Panc1 (cell line): Measurements from ENCODE around the gene RPS17. TPM values are rescaled to one million over a fixed set of nuclear protein-coding genes. Genes with fewer than 3 reads are reported as not detected.

Experiments
- ATAC-seq: fragments of 200-7000 bp; cut with Tn5 transposase; 2 replicates; pipeline ENCODE4 v1.9.1; 2020; ENCODE audit warnings: mild to moderate bottlenecking, moderate library complexity
- BruUV-seq: library from RNA; stranded (reverse); fragments of 400-500 nt; replicated peaks from 2 replicates; lab custom pipeline; 2021; lab: Mats Ljungman, UMichigan
- CTCF ChIA-PET: fragments of 300-600 bp; sonication (Branson Sonifier 250); formaldehyde crosslinking; loops from one replicate; lab custom pipeline; 2022; ENCODE audit warnings: antibody characterized with exemption; lab: Charles Lee
- POLR2A ChIA-PET: fragments of 300-600 bp; sonication (Branson Sonifier 250); formaldehyde crosslinking; loops from one replicate; lab custom pipeline; 2022; ENCODE audit warnings: antibody characterized with exemption; lab: Charles Lee
- DNase-seq: peaks from one replicate; pipeline ENCODE4 v3.0.0-alpha.2; 2010; ENCODE audit warnings: low read depth, low spot score
- H3K27ac ChIP-seq: 2 replicates; pipeline ENCODE4 v1.5.1; 2011; ENCODE audit warnings: mild to moderate bottlenecking, low read length, inconsistent platforms
- H3K27me3 ChIP-seq: fragments of 200-500 bp; sonication (Bioruptor generic); 2 replicates; pipeline ENCODE4 v1.6.0; 2014; ENCODE audit warnings: low read length, inconsistent platforms; ENCODE audit not compliant: control insufficient read depth, insufficient read depth
- H3K36me3 ChIP-seq: fragments of 200-500 bp; sonication (Bioruptor generic); 2 replicates; pipeline ENCODE4 v1.5.1; 2014; ENCODE audit warnings: inconsistent platforms, mild to moderate bottlenecking, low read length, moderate library complexity; ENCODE audit not compliant: control insufficient read depth, insufficient read depth
- H3K4me1 ChIP-seq: 2 replicates; pipeline ENCODE4 v1.5.1; 2011; ENCODE audit warnings: inconsistent platforms, mild to moderate bottlenecking, low read length, moderate library complexity; ENCODE audit not compliant: control insufficient read depth, insufficient read depth
- H3K4me3 ChIP-seq, 2 experiments: 2 replicates each; pipeline ENCODE4 v1.5.1; 2011 to 2012; ENCODE audit warnings: low read depth in 2 of 2, low read length in 2 of 2, mild to moderate bottlenecking in 2 of 2, inconsistent platforms in 1 of 2, moderate library complexity in 1 of 2
- H3K9me3 ChIP-seq: fragments of 200-500 bp; sonication (Bioruptor generic); 2 replicates; pipeline ENCODE4 v1.5.1; 2014; ENCODE audit warnings: low read depth, mild to moderate bottlenecking, inconsistent platforms, low read length, moderate library complexity; ENCODE audit not compliant: control insufficient read depth, insufficient read depth
- POLR2AphosphoS5 ChIP-seq: IDR thresholded peaks from 2 replicates; pipeline ENCODE4 v1.6.1; 2012; ENCODE audit warnings: mild to moderate bottlenecking, low read depth, low read length, moderate library complexity
- SIN3A ChIP-seq: IDR thresholded peaks from 2 replicates; pipeline ENCODE4 v1.6.1; 2012; ENCODE audit warnings: low read depth, mild to moderate bottlenecking, low read length, moderate library complexity, borderline replicate concordance; ENCODE audit not compliant: insufficient read depth
- TCF7L2 ChIP-seq: IDR thresholded peaks from 2 replicates; pipeline ENCODE4 v1.6.1; 2011; ENCODE audit warnings: mild to moderate bottlenecking, low read depth, low read length, inconsistent platforms
- in situ Hi-C: cut with HindIII; loops from 2 replicates; pipeline ENCODE4 v1.10.0; 2016; ENCODE audit warnings: low sequenced_read_pairs, low pct_unique_long_range_greater_than_20kb
- intact Hi-C: fragments of 100-400 bp; cut with micrococcal nuclease; formaldehyde crosslinking; loops from one replicate; pipeline ENCODE4 v1.10.0; 2022; ENCODE audit not compliant: unreplicated experiment
- total RNA-seq: library from RNA; stranded (reverse); gene quantifications from one replicate; pipeline ENCODE4 v1.2.1, GENCODE V29; 2021; ENCODE audit not compliant: unreplicated experiment
- TF ChIP-seq, protein P1 (sequence below), 2 experiments: IDR thresholded peaks; 2 replicates each; pipeline ENCODE4 v1.6.1; 2011 to 2012; ENCODE audit warnings: low read depth in 2 of 2, control low read depth in 1 of 2, low read length in 1 of 2, mild to moderate bottlenecking in 1 of 2, moderate library complexity in 1 of 2; ENCODE audit not compliant: insufficient read depth in 1 of 2
- TF ChIP-seq, protein P2 (sequence below): fragments of 450-650 bp; IDR thresholded peaks from 2 replicates; pipeline ENCODE4 v1.5.1; 2017; ENCODE audit warnings: mild to moderate bottlenecking

Gene RPS17
- total RNA-seq, 1 experiment from 2014 or later = 1,598 TPM

DNA sequence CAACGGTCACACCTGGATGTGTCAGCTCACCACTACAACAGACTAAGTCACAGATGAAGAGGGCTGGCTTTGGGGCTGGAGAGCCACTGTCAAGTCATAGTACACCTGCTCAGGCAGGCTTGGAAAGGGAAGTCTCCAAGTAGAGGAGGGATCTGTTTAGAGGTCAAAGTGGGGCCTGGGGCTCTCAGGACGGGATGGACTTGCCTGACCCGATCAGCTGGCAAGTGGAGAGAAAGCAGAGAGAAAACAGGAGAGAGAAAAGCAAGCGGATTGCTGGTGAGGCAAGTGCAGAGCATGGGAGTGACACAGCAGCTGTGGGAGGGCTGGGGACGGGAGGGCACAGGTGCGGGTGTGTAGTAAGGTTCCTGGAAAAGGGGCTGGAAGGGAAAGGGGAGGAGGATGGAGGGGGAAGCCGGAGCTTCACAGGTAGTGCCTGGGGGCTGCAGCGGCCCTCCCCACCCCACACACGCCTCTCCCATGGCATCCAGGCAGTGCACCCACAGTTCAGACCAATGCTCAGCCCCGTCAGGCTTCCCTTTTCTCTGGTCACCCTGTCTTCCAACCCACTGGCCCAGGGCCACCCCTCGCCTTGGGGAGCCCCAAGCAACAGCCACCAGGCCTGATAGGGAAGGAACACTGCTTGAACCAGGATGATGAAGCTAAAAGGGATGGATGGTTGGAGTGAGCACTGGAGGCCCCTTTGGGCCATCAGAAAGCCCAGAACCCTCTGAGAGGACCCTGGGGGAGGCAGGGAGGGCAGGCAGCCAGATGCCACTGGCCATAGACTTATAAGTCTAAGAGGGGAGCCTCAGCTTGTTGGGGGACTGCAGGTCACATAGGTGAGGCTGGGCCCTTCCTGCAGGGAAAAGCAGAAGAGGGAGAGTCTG, 8.5 kb downstream of the RPS17 start:
- ATAC-seq = 0 out of 2 replicates have a peak, but pooled peaks have one; percentile 18
- no peak for DNase-seq
- peaks cover 5% of the 10 kb centered on the region for H3K36me3 ChIP-seq
- H3K4me3 ChIP-seq = no peak overlapping the region
- H3K27me3 ChIP-seq = no peaks in the 10 kb centered on the region
- peaks cover 7% of the 10 kb centered on the region for H3K4me1 ChIP-seq
- CTCF ChIA-PET = interaction anchor here (0.5 kb wide), 1 partner anchor 634 kb away, joined by 3 read pairs; no protein-coding TSS in a partner anchor
- TF ChIP-seq, protein P1, sequence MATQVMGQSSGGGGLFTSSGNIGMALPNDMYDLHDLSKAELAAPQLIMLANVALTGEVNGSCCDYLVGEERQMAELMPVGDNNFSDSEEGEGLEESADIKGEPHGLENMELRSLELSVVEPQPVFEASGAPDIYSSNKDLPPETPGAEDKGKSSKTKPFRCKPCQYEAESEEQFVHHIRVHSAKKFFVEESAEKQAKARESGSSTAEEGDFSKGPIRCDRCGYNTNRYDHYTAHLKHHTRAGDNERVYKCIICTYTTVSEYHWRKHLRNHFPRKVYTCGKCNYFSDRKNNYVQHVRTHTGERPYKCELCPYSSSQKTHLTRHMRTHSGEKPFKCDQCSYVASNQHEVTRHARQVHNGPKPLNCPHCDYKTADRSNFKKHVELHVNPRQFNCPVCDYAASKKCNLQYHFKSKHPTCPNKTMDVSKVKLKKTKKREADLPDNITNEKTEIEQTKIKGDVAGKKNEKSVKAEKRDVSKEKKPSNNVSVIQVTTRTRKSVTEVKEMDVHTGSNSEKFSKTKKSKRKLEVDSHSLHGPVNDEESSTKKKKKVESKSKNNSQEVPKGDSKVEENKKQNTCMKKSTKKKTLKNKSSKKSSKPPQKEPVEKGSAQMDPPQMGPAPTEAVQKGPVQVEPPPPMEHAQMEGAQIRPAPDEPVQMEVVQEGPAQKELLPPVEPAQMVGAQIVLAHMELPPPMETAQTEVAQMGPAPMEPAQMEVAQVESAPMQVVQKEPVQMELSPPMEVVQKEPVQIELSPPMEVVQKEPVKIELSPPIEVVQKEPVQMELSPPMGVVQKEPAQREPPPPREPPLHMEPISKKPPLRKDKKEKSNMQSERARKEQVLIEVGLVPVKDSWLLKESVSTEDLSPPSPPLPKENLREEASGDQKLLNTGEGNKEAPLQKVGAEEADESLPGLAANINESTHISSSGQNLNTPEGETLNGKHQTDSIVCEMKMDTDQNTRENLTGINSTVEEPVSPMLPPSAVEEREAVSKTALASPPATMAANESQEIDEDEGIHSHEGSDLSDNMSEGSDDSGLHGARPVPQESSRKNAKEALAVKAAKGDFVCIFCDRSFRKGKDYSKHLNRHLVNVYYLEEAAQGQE (IDR thresholded peaks at IDR 0.05; ENCODE audit: insufficient read depth in 1 of 2, low read depth in 2 of 2, low read length in 1 of 2) = no peak
- TF ChIP-seq, protein P2, sequence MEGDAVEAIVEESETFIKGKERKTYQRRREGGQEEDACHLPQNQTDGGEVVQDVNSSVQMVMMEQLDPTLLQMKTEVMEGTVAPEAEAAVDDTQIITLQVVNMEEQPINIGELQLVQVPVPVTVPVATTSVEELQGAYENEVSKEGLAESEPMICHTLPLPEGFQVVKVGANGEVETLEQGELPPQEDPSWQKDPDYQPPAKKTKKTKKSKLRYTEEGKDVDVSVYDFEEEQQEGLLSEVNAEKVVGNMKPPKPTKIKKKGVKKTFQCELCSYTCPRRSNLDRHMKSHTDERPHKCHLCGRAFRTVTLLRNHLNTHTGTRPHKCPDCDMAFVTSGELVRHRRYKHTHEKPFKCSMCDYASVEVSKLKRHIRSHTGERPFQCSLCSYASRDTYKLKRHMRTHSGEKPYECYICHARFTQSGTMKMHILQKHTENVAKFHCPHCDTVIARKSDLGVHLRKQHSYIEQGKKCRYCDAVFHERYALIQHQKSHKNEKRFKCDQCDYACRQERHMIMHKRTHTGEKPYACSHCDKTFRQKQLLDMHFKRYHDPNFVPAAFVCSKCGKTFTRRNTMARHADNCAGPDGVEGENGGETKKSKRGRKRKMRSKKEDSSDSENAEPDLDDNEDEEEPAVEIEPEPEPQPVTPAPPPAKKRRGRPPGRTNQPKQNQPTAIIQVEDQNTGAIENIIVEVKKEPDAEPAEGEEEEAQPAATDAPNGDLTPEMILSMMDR = no peak
- TF ChIP-seq TCF7L2 (no peak), SIN3A (no peak), POLR2AphosphoS5 (no peak)
- in situ Hi-C loops (no loop called here), intact Hi-C loops (no loop called here)
- POLR2A ChIA-PET = no interaction called here
- H3K27ac ChIP-seq = no peak overlapping the region
- no peaks in the 10 kb centered on the region for H3K9me3 ChIP-seq
- no TSS peak for BruUV-seq

DNA sequence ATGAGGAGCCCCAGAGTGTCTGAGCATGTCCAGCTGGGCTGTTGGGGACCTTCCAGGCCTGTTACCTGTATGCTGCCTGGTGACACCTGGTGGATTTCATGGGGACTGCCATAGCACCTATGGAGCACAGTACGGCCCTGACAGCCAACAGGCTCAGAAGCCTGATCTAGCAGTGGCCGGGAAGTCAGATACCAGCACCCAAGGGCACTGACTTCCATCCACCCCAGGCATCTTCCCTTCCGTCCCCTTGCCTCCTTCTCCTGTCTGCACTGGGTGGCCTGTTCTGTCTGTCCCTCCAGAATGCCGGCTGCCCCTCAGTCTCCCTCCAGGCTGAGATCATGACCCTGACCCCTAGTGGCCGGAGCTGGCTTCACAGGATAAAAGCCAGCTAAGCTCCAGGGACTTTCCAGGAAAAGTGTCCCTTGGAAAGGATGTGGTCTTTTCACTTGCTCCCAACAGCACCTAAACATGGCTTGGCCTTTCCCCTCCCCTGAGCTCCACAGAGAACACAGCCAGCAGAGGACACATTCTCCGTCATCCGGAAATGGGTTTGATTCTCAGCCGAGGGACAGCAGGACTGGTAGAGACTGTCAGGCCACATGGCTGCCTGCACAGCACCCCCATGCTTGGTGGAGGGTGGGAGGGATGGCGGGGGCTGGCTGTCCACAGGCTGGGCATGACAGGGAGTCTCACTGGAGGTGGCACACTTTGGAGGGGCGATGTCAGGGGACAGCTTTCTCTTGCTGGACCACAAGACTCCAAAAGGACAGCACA, 9.5 kb downstream of the RPS17 start:
- Histone ChIP-seq H3K36me3 (no peaks in the 10 kb centered on the region), H3K27me3 (no peaks in the 10 kb centered on the region), H3K4me3 (peak overlapping the region in 1 of 2 experiments; percentile 42; a peak in 2 of 4 replicates), H3K9me3 (no peaks in the 10 kb centered on the region), H3K27ac (peak overlapping the region; percentile 48; the same call in 1 of the 2 replicates), H3K4me1 (peaks cover 7% of the 10 kb centered on the region)
- DNase-seq (peak; percentile 69), ATAC-seq (peak; percentile 87)
- no TSS peak for BruUV-seq
- POLR2A ChIA-PET = interaction anchor here (0.7 kb wide), 1 partner anchor 169 kb away, joined by 3 read pairs; no protein-coding TSS in a partner anchor
- CTCF ChIA-PET = interaction anchor here (0.5 to 1.0 kb wide), 4 partner anchors 10 to 635 kb away, joined by 3 to 6 read pairs (median 4); partner anchors contain the start of gene RPS17
- TF ChIP-seq, protein P1 (IDR thresholded peaks at IDR 0.05; ENCODE audit: insufficient read depth in 1 of 2, low read depth in 2 of 2, low read length in 1 of 2) = no peak
- TF ChIP-seq SIN3A (no peak), TCF7L2 (no peak)
- TF ChIP-seq, protein P2 = peak; percentile 98
- in situ Hi-C loops = no loop called here
- intact Hi-C loops = no loop called here
